Activated CD4-positive, alpha-beta memory T cell treated with anti-CD3 and anti-CD28 coated beads for 36 hours (primary cell): ENCODE results near the gene ECM1. TPM values are rescaled to one million over a fixed set of nuclear protein-coding genes. Genes with fewer than 3 reads are reported as not detected.
A peak's percentile ranks its signal among the peaks of the same experiment; 100 is the strongest.

Experiments used
- CTCF ChIA-PET: fragments of 350-600 bp; sonication (Branson Sonifier 250); formaldehyde crosslinking; loops from one replicate; lab custom pipeline; 2021; ENCODE audit warnings: antibody characterized with exemption, inconsistent platforms; lab: Charles Lee
- POLR2A ChIA-PET: fragments of 350-600 bp; sonication (Branson Sonifier 250); formaldehyde crosslinking; loops from one replicate; lab custom pipeline; 2021; ENCODE audit warnings: antibody characterized with exemption; lab: Charles Lee
- DNase-seq: peaks from one replicate; pipeline ENCODE4 v3.0.0-alpha.2; 2020
- H3K27ac Mint-ChIP-seq: one replicate; pipeline ENCODE4 v1.8.0; 2021; ENCODE audit warnings: mixed read lengths
- H3K27me3 Mint-ChIP-seq: one replicate; pipeline ENCODE4 v1.8.0; 2021; ENCODE audit warnings: mixed read lengths
- H3K36me3 Mint-ChIP-seq: one replicate; pipeline ENCODE4 v1.8.0; 2021; ENCODE audit warnings: mixed read lengths
- H3K4me1 Mint-ChIP-seq: one replicate; pipeline ENCODE4 v1.8.0; 2021; ENCODE audit warnings: low read depth, mixed read lengths
- H3K4me3 Mint-ChIP-seq: one replicate; pipeline ENCODE4 v1.8.0; 2021; ENCODE audit warnings: mild to moderate bottlenecking, mixed read lengths
- H3K9me3 Mint-ChIP-seq: one replicate; pipeline ENCODE4 v1.8.0; 2021; ENCODE audit warnings: mixed read lengths
- intact Hi-C: fragments of 100-400 bp; cut with micrococcal nuclease; formaldehyde crosslinking; loops from one replicate; pipeline ENCODE4 v1.15.1; 2023
- total RNA-seq, 2 experiments: library from RNA; stranded (reverse); gene quantifications; one replicate each; pipeline ENCODE4 v1.2.3, GENCODE V29; 2021

The ECM1 gene
- total RNA-seq, 2 experiments from 2014 or later: 1.1 to 1.5 TPM

DNA sequence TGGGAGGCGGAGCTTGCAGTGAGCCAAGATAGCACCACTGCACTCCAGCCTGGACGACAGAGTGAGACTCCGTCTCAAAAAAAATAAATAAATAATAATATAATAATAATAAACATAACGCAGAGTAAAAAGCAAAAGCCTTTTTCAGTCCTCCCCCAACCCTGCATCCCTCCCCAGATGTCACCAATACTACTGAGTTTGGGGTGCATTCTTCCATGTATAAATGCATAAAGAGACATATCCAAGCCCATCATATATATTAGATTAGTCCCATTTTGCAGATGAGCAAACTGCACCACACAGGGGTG lies 40.4 kb downstream of the ECM1 start:
- ChIA-PET POLR2A (interaction anchor here (1.0 to 1.6 kb wide), 4 partner anchors 15 to 80 kb away, joined by 3 to 5 read pairs (median 3); partner anchors contain the start of gene FALEC), CTCF (interaction anchor here (0.7 to 6.3 kb wide), 5 partner anchors 13 to 83 kb away, joined by 3 to 51 read pairs (median 6); partner anchors contain the start of gene FALEC)
- intact Hi-C loops: no loop called here
- H3K4me1 Mint-ChIP-seq: peaks cover 30% of the 10 kb centered on the region
- H3K27ac Mint-ChIP-seq: no peak overlapping the region
- peaks cover 30% of the 10 kb centered on the region for H3K27me3 Mint-ChIP-seq
- DNase-seq: no peak
- H3K36me3 Mint-ChIP-seq: no peaks in the 10 kb centered on the region
- no peaks in the 10 kb centered on the region for H3K9me3 Mint-ChIP-seq
- H3K4me3 Mint-ChIP-seq: peak overlapping the region; percentile 67

DNA sequence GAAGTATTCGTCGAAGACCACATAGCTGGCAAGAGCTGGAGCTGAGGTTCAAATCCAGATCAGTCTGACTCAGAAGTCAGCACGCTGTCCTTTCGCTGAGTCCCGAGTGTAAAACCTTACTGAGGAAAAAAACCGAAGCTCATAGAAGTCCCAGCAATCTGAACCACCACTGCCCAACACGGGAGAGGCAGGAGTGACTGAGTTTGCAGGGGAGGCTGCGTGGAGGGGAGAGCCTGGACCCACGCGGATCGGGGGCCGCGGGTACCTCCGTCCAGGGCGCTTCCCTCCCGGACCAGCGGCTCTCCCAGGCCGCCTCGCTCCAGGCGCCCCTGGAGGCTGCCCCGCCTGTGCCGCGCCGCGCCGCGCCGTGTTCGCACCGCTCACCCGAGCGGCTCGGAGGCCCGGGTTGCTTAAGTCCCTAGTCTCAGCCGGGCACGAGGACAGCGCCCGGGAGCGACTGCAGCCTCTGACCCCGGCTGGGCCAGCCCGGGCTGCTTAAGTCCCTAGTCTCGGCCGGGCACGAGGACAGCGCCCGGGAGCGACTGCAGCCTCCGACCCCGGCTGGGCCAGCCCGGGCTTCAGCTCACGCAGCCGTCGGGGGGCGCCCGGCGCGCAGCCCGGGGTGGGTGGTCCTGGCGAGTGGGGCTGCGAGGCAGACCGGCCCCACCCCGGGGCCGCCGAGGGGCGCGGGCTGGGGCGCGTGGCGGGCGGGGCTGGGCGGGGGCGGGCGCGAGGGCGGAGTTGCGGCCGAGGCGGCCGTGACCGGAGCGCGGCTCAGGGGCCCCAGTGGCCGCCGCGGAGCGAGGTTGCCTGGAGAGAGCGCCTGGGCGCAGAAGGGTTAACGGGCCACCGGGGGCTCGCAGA lies 41.0 kb downstream of the ECM1 start, which contains the start of gene ADAMTSL4:
Gene ADAMTSL4, plus strand, starts transcription at position 777 of the 864 bp plus-strand sequence. CDS start 2,881 bp downstream, outside the sequence.
- CTCF ChIA-PET: interaction anchor here (0.7 to 6.3 kb wide), 6 partner anchors 12 to 392 kb away, joined by 3 to 51 read pairs (median 6); partner anchors contain the start of gene FALEC
- H3K36me3 Mint-ChIP-seq: no peaks in the 10 kb centered on the region
- no peaks in the 10 kb centered on the region for H3K9me3 Mint-ChIP-seq
- intact Hi-C loops: no loop called here
- H3K4me1 Mint-ChIP-seq: peaks cover 30% of the 10 kb centered on the region
- peak; percentile 56 for DNase-seq
- peak within 1 kb of the TSS; percentile 70 for H3K4me3 Mint-ChIP-seq
- POLR2A ChIA-PET: interaction anchor here (1.0 to 1.6 kb wide), 4 partner anchors 14 to 79 kb away, joined by 3 to 5 read pairs (median 3); partner anchors contain the start of gene FALEC
- no peak within 1 kb of the TSS for H3K27ac Mint-ChIP-seq
- peaks cover 30% of the 10 kb centered on the region for H3K27me3 Mint-ChIP-seq

DNA sequence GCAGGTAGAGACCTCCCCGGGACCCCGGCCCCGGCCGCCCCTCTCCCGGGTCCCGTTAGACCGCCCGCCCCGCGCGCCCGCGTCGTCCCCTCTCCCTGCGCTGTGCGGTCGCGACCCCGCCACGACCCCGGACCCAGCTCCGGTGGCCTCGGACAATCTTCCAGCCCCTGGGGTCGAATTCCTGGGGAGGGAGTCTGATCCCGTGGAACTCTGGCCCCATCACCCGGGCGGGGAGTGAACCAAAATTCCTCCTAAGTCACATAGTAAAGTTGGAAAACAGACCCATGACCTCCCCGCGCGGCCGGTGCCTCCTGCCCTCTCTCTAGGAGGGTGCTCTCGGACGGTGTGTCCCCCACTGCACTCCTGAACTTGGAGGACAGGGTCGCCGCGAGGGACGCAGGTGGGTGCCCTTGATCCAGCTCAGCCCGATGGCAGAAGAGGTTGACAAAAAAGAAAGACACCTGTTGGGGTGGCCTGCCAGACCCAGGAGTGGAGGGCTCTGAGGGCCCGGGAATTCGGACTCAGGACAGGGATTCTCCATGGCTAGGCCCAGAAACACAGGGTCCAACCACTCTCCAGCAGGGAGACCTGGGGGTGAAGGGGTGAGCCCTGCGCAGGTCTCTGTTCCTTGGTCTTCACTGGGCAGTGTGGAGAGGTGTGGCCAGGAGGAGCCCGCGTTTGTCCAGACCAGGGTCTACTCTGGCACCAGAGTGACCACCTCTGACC lies 41.8 kb downstream of the ECM1 start:
- Mint-ChIP-seq H3K4me3 (peak overlapping the region; percentile 70), H3K36me3 (no peaks in the 10 kb centered on the region), H3K9me3 (no peaks in the 10 kb centered on the region), H3K27me3 (peaks cover 30% of the 10 kb centered on the region), H3K27ac (no peak overlapping the region), H3K4me1 (peaks cover 30% of the 10 kb centered on the region)
- DNase-seq: no peak
- CTCF ChIA-PET: interaction anchor here (0.7 to 6.3 kb wide), 3 partner anchors 11 to 391 kb away, joined by 3 to 51 read pairs (median 6); no protein-coding TSS in a partner anchor
- intact Hi-C loops: no loop called here
- POLR2A ChIA-PET: interaction anchor here (1.5 to 1.6 kb wide), 2 partner anchors 18 to 78 kb away, joined by 4 to 5 read pairs; no protein-coding TSS in a partner anchor

DNA sequence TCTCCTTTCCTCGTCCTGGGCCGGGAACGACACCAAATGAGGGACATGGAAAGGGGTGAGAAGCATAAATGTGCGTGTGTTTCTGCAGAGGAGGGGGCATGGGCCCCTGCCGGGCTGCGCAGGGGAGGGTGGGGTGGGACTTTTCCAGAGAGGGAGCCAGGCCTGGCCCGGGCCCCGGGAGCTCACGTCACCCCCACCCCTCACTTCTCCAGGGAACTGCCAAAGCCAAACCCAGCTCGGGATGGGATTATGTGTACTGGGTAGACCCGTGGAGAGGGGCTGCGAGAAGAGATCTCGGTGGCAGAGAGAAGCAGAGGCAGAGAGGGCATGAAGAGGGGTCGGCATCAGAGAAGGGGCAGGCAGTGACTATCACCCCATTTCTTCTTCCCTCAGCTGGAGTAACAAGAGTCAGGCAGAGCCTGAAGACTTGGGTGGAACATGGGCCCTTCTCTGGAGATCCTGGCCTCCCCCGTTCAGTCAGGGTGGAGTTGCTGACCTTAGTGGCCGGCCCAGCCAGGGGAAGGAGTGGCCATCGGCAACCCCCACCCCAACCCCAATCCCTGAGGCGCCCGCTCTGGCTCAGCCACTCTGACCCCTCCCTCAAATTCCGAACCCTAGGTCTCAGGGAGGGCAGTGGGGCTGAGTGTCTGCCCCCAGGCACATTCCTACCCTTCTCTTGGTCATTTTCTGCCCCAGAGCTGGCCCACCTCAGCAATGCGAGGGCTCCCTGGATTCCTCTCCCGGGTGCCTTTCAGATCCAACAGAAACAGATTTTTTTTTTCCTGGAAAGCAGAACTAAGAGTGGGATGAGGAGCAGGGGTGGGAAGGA lies 42.5 kb downstream of the ECM1 start:
- Mint-ChIP-seq H3K4me3 (peak overlapping the region; percentile 70), H3K9me3 (no peaks in the 10 kb centered on the region), H3K4me1 (peaks cover 30% of the 10 kb centered on the region), H3K27ac (no peak overlapping the region), H3K27me3 (peaks cover 28% of the 10 kb centered on the region), H3K36me3 (no peaks in the 10 kb centered on the region)
- intact Hi-C loops: no loop called here
- ChIA-PET POLR2A (interaction anchor here (1.5 to 2.0 kb wide), 2 partner anchors 12 to 17 kb away, joined by 4 to 19 read pairs; no protein-coding TSS in a partner anchor), CTCF (interaction anchor here (1.0 to 6.3 kb wide), 3 partner anchors 11 to 69 kb away, joined by 5 to 51 read pairs (median 6); no protein-coding TSS in a partner anchor)
- no peak for DNase-seq

DNA sequence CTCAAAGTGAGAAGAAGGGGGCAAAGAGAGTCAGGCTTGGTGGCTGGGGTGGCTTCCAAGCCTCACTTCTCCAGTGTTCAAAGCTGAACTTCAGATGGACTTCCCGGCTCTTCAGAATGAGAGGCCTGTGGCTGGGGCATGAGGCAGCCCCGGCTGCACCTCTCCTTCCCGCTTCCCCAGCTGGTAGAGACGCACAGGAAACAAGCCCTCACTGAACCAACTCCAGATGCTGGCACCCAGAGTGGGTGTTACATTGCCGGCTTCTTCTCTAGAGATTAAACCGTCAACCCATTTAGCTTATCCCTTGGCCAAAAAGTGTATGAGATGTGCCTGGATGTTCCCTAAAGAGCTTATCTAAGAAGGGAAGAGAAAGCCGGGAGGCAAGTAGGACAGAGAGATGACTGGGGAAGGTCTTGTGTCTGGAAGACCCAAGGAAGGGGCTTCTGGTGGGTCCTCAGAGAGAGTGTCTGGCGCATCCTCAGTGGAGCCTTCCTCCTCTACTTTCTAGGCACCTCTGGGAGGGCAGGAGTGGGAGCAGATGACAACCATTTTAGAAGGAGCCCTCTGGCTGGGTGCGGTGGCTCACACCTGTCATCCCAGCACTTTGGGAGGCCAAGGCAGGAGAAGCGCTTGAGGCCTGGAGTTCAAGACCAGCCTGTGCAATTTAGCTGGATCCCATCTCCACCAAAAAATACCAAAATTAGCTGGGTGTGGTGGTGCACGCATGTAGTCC lies 43.3 kb downstream of the ECM1 start:
- POLR2A ChIA-PET: interaction anchor here (1.0 to 2.0 kb wide), 3 partner anchors 11 to 78 kb away, joined by 3 to 19 read pairs (median 4); partner anchors contain the start of gene ENSA
- Mint-ChIP-seq H3K4me3 (no peak overlapping the region), H3K9me3 (no peaks in the 10 kb centered on the region), H3K36me3 (no peaks in the 10 kb centered on the region), H3K4me1 (peaks cover 30% of the 10 kb centered on the region), H3K27me3 (peaks cover 24% of the 10 kb centered on the region), H3K27ac (no peak overlapping the region)
- CTCF ChIA-PET: interaction anchor here (1.0 to 6.3 kb wide), 4 partner anchors 10 to 70 kb away, joined by 5 to 51 read pairs (median 6); no protein-coding TSS in a partner anchor
- intact Hi-C loops: no loop called here
- peak; percentile 55 for DNase-seq

DNA sequence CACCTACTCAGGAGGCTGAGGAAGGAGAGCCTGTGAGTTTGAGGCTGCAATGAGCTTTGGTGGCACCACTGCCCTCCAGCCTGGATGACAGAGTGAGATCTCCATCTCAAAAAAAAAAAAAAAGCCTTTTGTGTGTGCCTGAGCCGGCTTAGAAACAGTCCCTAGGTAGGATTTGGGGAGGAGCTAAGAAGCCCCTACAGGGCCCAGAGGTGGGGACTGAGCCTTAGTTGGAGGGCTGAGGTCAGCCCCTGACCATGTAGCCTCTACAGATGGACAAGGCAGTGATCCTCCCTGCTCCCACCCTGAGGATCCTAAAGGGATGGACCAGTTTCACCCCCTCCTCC lies 43.8 kb downstream of the ECM1 start:
- H3K27me3 Mint-ChIP-seq: peaks cover 20% of the 10 kb centered on the region
- intact Hi-C loops: no loop called here
- H3K27ac Mint-ChIP-seq: no peak overlapping the region
- no peak for DNase-seq
- no peak overlapping the region for H3K4me3 Mint-ChIP-seq
- ChIA-PET POLR2A (interaction anchor here (1.0 to 2.0 kb wide), 2 partner anchors 11 to 77 kb away, joined by 3 to 19 read pairs; partner anchors contain the start of gene ENSA), CTCF (interaction anchor here (0.6 to 6.3 kb wide), 6 partner anchors 9 to 70 kb away, joined by 3 to 51 read pairs (median 5); no protein-coding TSS in a partner anchor)
- peaks cover 30% of the 10 kb centered on the region for H3K4me1 Mint-ChIP-seq
- no peaks in the 10 kb centered on the region for H3K36me3 Mint-ChIP-seq
- H3K9me3 Mint-ChIP-seq: no peaks in the 10 kb centered on the region

DNA sequence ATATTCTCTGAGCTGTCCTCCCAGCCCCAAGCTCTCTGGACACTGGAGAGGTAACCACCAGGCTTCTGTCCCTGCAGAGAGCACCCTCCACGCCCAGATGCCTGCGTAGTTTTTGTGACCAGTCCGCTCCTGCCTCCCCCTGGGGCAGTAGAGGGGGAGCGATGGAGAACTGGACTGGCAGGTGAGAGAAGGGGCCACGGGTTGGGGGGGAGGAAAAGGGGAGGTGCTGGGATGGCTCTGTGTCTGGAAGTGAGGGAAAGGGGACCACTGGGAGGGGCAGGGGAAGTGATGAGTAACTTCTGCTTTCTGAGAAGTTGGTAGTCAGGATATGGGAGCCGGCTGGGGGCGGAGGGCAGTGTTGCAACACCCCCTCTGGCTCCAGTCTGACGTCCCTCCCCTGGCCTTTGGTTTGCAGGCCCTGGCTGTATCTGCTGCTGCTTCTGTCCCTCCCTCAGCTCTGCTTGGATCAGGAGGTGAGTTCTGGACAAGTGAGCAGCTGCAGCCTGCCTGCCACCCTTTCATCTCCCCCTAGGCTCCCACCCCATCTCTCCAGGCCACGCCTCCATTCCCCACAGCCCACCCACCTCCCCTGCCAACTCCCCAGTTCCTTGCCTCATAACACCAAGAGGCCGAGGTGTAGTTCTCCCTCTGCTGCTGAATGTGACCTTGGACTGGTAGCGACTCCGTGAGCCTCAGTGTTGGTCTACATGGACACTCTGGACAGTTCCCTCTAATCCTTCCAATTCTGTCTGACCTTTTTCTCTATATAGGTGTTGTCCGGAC lies 44.4 kb downstream of the ECM1 start:
- ChIA-PET POLR2A (interaction anchor here (1.0 to 2.0 kb wide), 2 partner anchors 10 to 77 kb away, joined by 3 to 19 read pairs; partner anchors contain the start of gene ENSA), CTCF (interaction anchor here (0.6 to 6.3 kb wide), 4 partner anchors 9 to 69 kb away, joined by 3 to 51 read pairs (median 5); no protein-coding TSS in a partner anchor)
- Mint-ChIP-seq H3K27ac (no peak overlapping the region), H3K4me1 (peaks cover 30% of the 10 kb centered on the region), H3K9me3 (no peaks in the 10 kb centered on the region), H3K27me3 (peaks cover 17% of the 10 kb centered on the region), H3K36me3 (no peaks in the 10 kb centered on the region), H3K4me3 (no peak overlapping the region)
- peak; percentile 66 for DNase-seq
- intact Hi-C loops: no loop called here

DNA sequence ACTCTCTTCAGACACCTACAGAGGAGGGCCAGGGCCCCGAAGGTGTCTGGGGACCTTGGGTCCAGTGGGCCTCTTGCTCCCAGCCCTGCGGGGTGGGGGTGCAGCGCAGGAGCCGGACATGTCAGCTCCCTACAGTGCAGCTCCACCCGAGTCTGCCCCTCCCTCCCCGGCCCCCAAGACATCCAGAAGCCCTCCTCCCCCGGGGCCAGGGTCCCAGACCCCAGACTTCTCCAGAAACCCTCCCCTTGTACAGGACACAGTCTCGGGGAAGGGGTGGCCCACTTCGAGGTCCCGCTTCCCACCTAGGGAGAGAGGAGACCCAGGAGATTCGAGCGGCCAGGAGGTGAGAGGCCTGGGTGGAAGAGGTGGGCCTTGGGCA lies 45.0 kb downstream of the ECM1 start:
- H3K4me3 Mint-ChIP-seq: no peak overlapping the region
- intact Hi-C loops: no loop called here
- H3K36me3 Mint-ChIP-seq: no peaks in the 10 kb centered on the region
- ChIA-PET CTCF (interaction anchor here (6.3 kb wide), 1 partner anchor 8 kb away, joined by 51 read pairs; no protein-coding TSS in a partner anchor), POLR2A (no interaction called here)
- no peak overlapping the region for H3K27ac Mint-ChIP-seq
- H3K9me3 Mint-ChIP-seq: no peaks in the 10 kb centered on the region
- peaks cover 17% of the 10 kb centered on the region for H3K27me3 Mint-ChIP-seq
- DNase-seq: no peak
- peaks cover 30% of the 10 kb centered on the region for H3K4me1 Mint-ChIP-seq

DNA sequence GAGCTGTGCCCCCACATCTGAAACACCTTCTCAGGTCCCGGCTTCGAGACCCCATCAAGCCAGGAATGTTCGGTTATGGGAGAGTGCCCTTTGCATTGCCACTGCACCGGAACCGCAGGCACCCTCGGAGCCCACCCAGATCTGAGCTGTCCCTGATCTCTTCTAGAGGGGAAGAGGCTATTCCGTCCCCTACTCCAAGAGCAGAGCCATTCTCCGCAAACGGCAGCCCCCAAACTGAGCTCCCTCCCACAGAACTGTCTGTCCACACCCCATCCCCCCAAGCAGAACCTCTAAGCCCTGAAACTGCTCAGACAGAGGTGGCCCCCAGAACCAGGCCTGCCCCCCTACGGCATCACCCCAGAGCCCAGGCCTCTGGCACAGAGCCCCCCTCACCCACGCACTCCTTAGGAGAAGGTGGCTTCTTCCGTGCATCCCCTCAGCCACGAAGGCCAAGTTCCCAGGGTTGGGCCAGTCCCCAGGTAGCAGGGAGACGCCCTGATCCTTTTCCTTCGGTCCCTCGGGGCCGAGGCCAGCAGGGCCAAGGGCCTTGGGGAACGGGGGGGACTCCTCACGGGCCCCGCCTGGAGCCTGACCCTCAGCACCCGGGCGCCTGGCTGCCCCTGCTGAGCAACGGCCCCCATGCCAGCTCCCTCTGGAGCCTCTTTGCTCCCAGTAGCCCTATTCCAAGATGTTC lies 45.6 kb downstream of the ECM1 start:
- intact Hi-C loops: no loop called here
- Mint-ChIP-seq H3K27ac (no peak overlapping the region), H3K4me3 (no peak overlapping the region), H3K36me3 (no peaks in the 10 kb centered on the region), H3K4me1 (peaks cover 27% of the 10 kb centered on the region), H3K27me3 (peaks cover 14% of the 10 kb centered on the region), H3K9me3 (no peaks in the 10 kb centered on the region)
- POLR2A ChIA-PET: no interaction called here
- DNase-seq: no peak
- CTCF ChIA-PET: interaction anchor here (6.3 kb wide), 1 partner anchor 7 kb away, joined by 51 read pairs; no protein-coding TSS in a partner anchor
